Measurements from ENCODE around the gene ACTN1. TPM values are rescaled to one million over a fixed set of nuclear protein-coding genes. Genes with fewer than 3 reads are reported as not detected.

Gene ACTN1
- total and polyA plus RNA-seq, 2 of the 8 experiments (the other 6 are each of a cell fraction or from before 2014, with no cell fraction given): 236 to 262 TPM

GRCh38 chr14:68924186-68925158 lies 54.6 kb downstream of the ACTN1 start:
- Histone ChIP-seq H3K23me2 (ENCODE audit: low read depth, low read length) (no peaks in the 10 kb centered on the region), H4K20me1 (replicated peaks in 1 of 2; ENCODE audit: control insufficient read depth in 1 of 2, insufficient read depth in 2 of 2, low read length in 2 of 2) (peaks cover 20 to 25% of the 10 kb centered on the region in 2 experiments), H3K14ac (ENCODE audit: insufficient read length) (no peak overlapping the region), H2BK120ac (replicated peaks; ENCODE audit: low read depth, low read length) (no peak overlapping the region), H4K8ac (ENCODE audit: extremely low read depth, insufficient read depth, low read length) (no peak overlapping the region), H2BK20ac (ENCODE audit: low read length) (no peak overlapping the region), H3K9me3 (ENCODE audit: insufficient read depth in 2 of 2, low read depth in 1 of 2, low read length in 1 of 2) (no peaks in the 10 kb centered on the region), H3K56ac (replicated peaks; ENCODE audit: insufficient read length, low read depth, low read length) (no peak overlapping the region), H3K27ac (ENCODE audit: low read depth, low read length) (no peak overlapping the region; the same call in 1 of the 2 replicates), H2BK12ac (ENCODE audit: low read depth, low read length) (no peak overlapping the region), H4K91ac (replicated peaks; ENCODE audit: insufficient read length, low read length) (no peak overlapping the region), H3K36me3 (ENCODE audit: control insufficient read depth in 2 of 4, insufficient read depth in 4 of 4, low read length in 3 of 4) (peaks cover 0 to 34% (median 9%) of the 10 kb centered on the region in 4 experiments; a peak in 7 of 8 replicates), H3K4ac (replicated peaks; ENCODE audit: insufficient read length, low read depth, low read length) (no peak overlapping the region), H2BK5ac (ENCODE audit: low read depth, low read length) (no peak overlapping the region; the same call in 1 of the 2 replicates), H4K5ac (ENCODE audit: insufficient read length, low read depth, low read length) (no peak overlapping the region), H3K23ac (ENCODE audit: insufficient read length) (no peak overlapping the region), H3K79me2 (ENCODE audit: control insufficient read depth in 1 of 2, insufficient read depth in 2 of 2, low read length in 2 of 2) (peaks cover 5 to 65% of the 10 kb centered on the region in 2 experiments; a peak in 3 of 4 replicates), H3K18ac (ENCODE audit: extremely low read depth, low read length) (no peak overlapping the region), H3K9ac (replicated peaks in 1 of 4; ENCODE audit: extremely low read depth in 1 of 4, low read depth in 3 of 4, low read length in 3 of 4) (no peak overlapping the region; a peak in 1 of 7 replicates), H3K79me1 (ENCODE audit: low read depth, low read length) (peaks cover 23% of the 10 kb centered on the region), H2AK5ac (ENCODE audit: low read depth, low read length) (no peak overlapping the region), H3K4me1 (replicated peaks in 1 of 4; ENCODE audit: control insufficient read depth in 3 of 4, insufficient read depth in 4 of 4, low read length in 3 of 4) (peaks cover 0 to 13% (median 9%) of the 10 kb centered on the region in 4 experiments; a peak in 5 of 7 replicates), H3K4me3 (ENCODE audit: extremely low read depth in 1 of 4, insufficient read depth in 2 of 4, low read depth in 3 of 4, low read length in 4 of 4) (no peak overlapping the region), H3K4me2 (ENCODE audit: insufficient read depth in 1 of 2, low read depth in 2 of 2, low read length in 2 of 2) (no peak overlapping the region), H3K27me3 (replicated peaks in 1 of 4; ENCODE audit: control insufficient read depth in 3 of 4, extremely low read depth in 1 of 4, insufficient read depth in 3 of 4, low read length in 3 of 4) (no peaks in the 10 kb centered on the region), H2BK15ac (ENCODE audit: low read length) (no peak overlapping the region), H2AFZ (ENCODE audit: low read length) (no peak overlapping the region)
- ChIA-PET POLR2A (ENCODE audit: partially characterized antibody) (interaction anchor here (1.3 to 3.2 kb wide), 4 partner anchors 7 to 53 kb away, joined by 3 to 10 read pairs (median 7); no protein-coding TSS in a partner anchor), CTCF (ENCODE audit: partially characterized antibody) (interaction anchor here (0.8 to 22.6 kb wide), 16 partner anchors 12 to 183 kb away, joined by 3 to 291 read pairs (median 6); no protein-coding TSS in a partner anchor)
- DNase-seq (ENCODE audit: low read depth in 1 of 2, low spot score in 2 of 2) (peak in 1 of 2 experiments; percentile 47), FAIRE-seq (no peak)
- TF ChIP-seq SRF (IDR thresholded peaks at IDR 0.05; ENCODE audit: low read depth, low read length) (peak; percentile 67; the same call in 1 of the 2 replicates), KDM5A (IDR thresholded peaks at IDR 0.05; ENCODE audit: low read length) (no peak)
- WGBS, 2 experiments (ENCODE audit: extremely low coverage in 1 of 2, insufficient coverage in 1 of 2, insufficient read length in 1 of 2, insufficient replicate concordance in 2 of 2, low coverage in 1 of 2, low lambda C conversion rate in 2 of 2, missing lambda C conversion rate in 1 of 2): 90% methylated on average over 12 of the region's 12 CpGs; no CpG with 5 or more reads in 1 of the 2 experiments

Measured in H1 (cell line).